WTC11 (cell line): Measurements from ENCODE around the gene CEP170B. TPM values are rescaled to one million over a fixed set of nuclear protein-coding genes. Genes with fewer than 3 reads are reported as not detected.

Experiments
- ATAC-seq: fragments of 200-7000 bp; cut with Tn5 transposase; 2 replicates; pipeline ENCODE4 v1.10.0; 2021; ENCODE audit warnings: mild to moderate bottlenecking, moderate library complexity
- CTCF ChIA-PET: fragments of 300-600 bp; sonication (Branson Sonifier 250); formaldehyde crosslinking; loops from one replicate; lab custom pipeline; 2021; ENCODE audit warnings: antibody characterized with exemption; lab: Charles Lee
- POLR2A ChIA-PET: fragments of 350-600 bp; sonication (Branson Sonifier 250); formaldehyde crosslinking; loops from one replicate; lab custom pipeline; 2021; ENCODE audit warnings: antibody characterized with exemption; lab: Charles Lee
- DNase-seq: peaks from one replicate; pipeline ENCODE4 v3.0.0; 2021; ENCODE audit warnings: low spot score
- H3K27ac Mint-ChIP-seq: 2 replicates; pipeline ENCODE4 v1.8.0; 2021; ENCODE audit warnings: mixed read lengths
- H3K27me3 Mint-ChIP-seq: 2 replicates; pipeline ENCODE4 v1.8.0; 2021; ENCODE audit warnings: low read depth, mild to moderate bottlenecking, moderate library complexity, mixed read lengths
- H3K36me3 Mint-ChIP-seq: 2 replicates; pipeline ENCODE4 v1.8.0; 2021; ENCODE audit warnings: mixed read lengths
- H3K4me1 Mint-ChIP-seq: 2 replicates; pipeline ENCODE4 v1.8.0; 2022; ENCODE audit warnings: mixed read lengths
- H3K4me3 Mint-ChIP-seq: 2 replicates; pipeline ENCODE4 v1.8.0; 2021; ENCODE audit warnings: mild to moderate bottlenecking, moderate library complexity, mixed read lengths
- H3K9me3 Mint-ChIP-seq: 2 replicates; pipeline ENCODE4 v1.8.0; 2021; ENCODE audit warnings: mixed read lengths
- GRHL2 ChIP-seq: fragments of 250-450 bp; sonication (Bioruptor Pico); IDR thresholded peaks from 2 replicates; pipeline ENCODE4 v1.8.0; 2022; ENCODE audit warnings: mild to moderate bottlenecking, moderate library complexity; ENCODE audit not compliant: insufficient replicate concordance, severe bottlenecking
- NR1H2 ChIP-seq: sonication (generic); formaldehyde crosslinking; IDR thresholded peaks from 2 replicates; pipeline ENCODE4 v1.9.0; 2021; ENCODE audit warnings: mild to moderate bottlenecking, moderate library complexity, missing genetic modification reagents
- RELA ChIP-seq: sonication (generic); formaldehyde crosslinking; IDR thresholded peaks from 2 replicates; pipeline ENCODE4 v1.8.1; 2022; ENCODE audit warnings: missing genetic modification reagents, mild to moderate bottlenecking, borderline replicate concordance
- ZNF219 ChIP-seq: sonication (generic); formaldehyde crosslinking; IDR thresholded peaks from 2 replicates; pipeline ENCODE4 v1.8.0; 2023; ENCODE audit warnings: missing genetic modification reagents, mild to moderate bottlenecking, borderline replicate concordance
- ZNF232 ChIP-seq: sonication (generic); formaldehyde crosslinking; IDR thresholded peaks from 2 replicates; pipeline ENCODE4 v1.8.0; 2022; ENCODE audit warnings: mild to moderate bottlenecking, missing genetic modification reagents
- ZNF396 ChIP-seq: fragments of 250-450 bp; sonication (Bioruptor Pico); IDR thresholded peaks from 2 replicates; pipeline ENCODE4 v1.8.0; 2021; ENCODE audit warnings: mild to moderate bottlenecking, moderate library complexity, borderline replicate concordance
- total RNA-seq: library from RNA; stranded (reverse); gene quantifications from 3 replicates; pipeline ENCODE4 v1.2.3, GENCODE V29; 2021
- TF ChIP-seq, protein P1 (sequence below): fragments of 250-450 bp; sonication (Bioruptor Pico); IDR thresholded peaks from 2 replicates; pipeline ENCODE4 v1.9.0; 2021; ENCODE audit warnings: mild to moderate bottlenecking
- TF ChIP-seq, protein P2 (sequence below): sonication (generic); formaldehyde crosslinking; IDR thresholded peaks from 2 replicates; pipeline ENCODE4 v1.8.0; 2022; ENCODE audit warnings: mild to moderate bottlenecking, missing genetic modification reagents
- TF ChIP-seq, protein P3 (sequence below): fragments of 200-600 bp; IDR thresholded peaks from 2 replicates; pipeline ENCODE4 v1.8.0; 2022; ENCODE audit warnings: antibody characterized with exemption
- TF ChIP-seq, protein P4 (sequence below): sonication (generic); formaldehyde crosslinking; IDR thresholded peaks from 2 replicates; pipeline ENCODE4 v1.8.1; 2022; ENCODE audit warnings: low read depth, missing genetic modification reagents, borderline replicate concordance
- TF ChIP-seq, protein P5 (sequence below): sonication (generic); formaldehyde crosslinking; IDR thresholded peaks from 2 replicates; pipeline ENCODE4 v1.8.0; 2023; ENCODE audit warnings: missing genetic modification reagents

CEP170B gene
- total RNA-seq, 1 experiment from 2014 or later, result 47.0 TPM

DNA sequence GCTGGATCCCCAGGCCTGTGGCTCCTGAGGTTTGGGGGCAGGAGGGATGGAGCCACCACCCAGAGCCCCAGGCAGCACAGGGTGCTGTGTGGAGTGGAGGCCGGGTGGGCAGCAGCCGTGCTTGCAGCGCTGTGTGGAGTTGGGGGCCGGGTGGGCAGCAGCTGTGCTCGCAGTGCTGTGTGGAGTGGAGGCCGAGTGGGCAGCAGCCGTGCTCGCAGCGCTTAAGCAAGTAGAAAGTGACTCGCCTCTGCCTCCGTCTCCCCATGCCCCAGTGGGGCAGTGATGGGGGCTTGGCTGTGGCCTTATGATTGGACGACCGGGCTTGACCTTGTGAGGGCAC lies 10.3 kb downstream of the CEP170B start:
- no peak overlapping the region for H3K4me3 Mint-ChIP-seq
- H3K9me3 Mint-ChIP-seq, result no peaks in the 10 kb centered on the region
- POLR2A ChIA-PET, result no interaction called here
- H3K36me3 Mint-ChIP-seq, result no peaks in the 10 kb centered on the region
- CTCF ChIA-PET, result no interaction called here
- TF ChIP-seq RELA (no peak), NR1H2 (CRISPR knock-in tag) (no peak)
- TF ChIP-seq, protein P1, sequence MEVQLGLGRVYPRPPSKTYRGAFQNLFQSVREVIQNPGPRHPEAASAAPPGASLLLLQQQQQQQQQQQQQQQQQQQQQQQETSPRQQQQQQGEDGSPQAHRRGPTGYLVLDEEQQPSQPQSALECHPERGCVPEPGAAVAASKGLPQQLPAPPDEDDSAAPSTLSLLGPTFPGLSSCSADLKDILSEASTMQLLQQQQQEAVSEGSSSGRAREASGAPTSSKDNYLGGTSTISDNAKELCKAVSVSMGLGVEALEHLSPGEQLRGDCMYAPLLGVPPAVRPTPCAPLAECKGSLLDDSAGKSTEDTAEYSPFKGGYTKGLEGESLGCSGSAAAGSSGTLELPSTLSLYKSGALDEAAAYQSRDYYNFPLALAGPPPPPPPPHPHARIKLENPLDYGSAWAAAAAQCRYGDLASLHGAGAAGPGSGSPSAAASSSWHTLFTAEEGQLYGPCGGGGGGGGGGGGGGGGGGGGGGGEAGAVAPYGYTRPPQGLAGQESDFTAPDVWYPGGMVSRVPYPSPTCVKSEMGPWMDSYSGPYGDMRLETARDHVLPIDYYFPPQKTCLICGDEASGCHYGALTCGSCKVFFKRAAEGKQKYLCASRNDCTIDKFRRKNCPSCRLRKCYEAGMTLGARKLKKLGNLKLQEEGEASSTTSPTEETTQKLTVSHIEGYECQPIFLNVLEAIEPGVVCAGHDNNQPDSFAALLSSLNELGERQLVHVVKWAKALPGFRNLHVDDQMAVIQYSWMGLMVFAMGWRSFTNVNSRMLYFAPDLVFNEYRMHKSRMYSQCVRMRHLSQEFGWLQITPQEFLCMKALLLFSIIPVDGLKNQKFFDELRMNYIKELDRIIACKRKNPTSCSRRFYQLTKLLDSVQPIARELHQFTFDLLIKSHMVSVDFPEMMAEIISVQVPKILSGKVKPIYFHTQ, result no peak
- no peaks in the 10 kb centered on the region for H3K27me3 Mint-ChIP-seq
- no peak overlapping the region for H3K27ac Mint-ChIP-seq
- peaks cover 13% of the 10 kb centered on the region for H3K4me1 Mint-ChIP-seq
- no peak for ATAC-seq
- no peak for DNase-seq

DNA sequence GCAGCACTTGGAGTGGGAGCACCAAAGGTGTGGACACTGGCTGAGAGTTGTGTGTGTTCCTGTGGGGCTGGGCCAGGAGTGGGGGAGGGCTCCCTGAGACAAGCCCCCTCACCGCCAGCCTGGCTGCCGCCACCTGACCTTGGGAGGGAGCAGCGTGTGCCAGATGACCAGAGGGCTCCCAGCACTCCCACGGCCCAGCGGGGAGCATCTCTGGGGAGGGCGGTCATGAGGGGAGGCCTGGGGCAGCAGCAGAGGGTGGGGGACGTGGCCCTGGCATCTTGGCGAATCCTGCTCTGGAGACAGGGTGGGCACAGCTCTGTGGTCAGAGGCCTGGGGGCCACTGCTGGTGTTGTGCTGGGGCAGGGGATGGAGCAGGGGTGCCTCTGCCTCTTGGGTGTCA lies 10.7 kb downstream of the CEP170B start:
- Mint-ChIP-seq H3K4me1 (peaks cover 13% of the 10 kb centered on the region), H3K36me3 (0 out of 2 replicates have a peak, but pooled peaks cover 2% of the 10 kb centered on the region), H3K4me3 (no peak overlapping the region), H3K9me3 (no peaks in the 10 kb centered on the region), H3K27ac (no peak overlapping the region), H3K27me3 (no peaks in the 10 kb centered on the region)
- POLR2A ChIA-PET, result no interaction called here
- CTCF ChIA-PET, result interaction anchor here (1.0 to 2.0 kb wide), 8 partner anchors 12 to 293 kb away, joined by 3 to 19 read pairs (median 4); partner anchors contain the start of gene JAG2
- TF ChIP-seq, protein P2, sequence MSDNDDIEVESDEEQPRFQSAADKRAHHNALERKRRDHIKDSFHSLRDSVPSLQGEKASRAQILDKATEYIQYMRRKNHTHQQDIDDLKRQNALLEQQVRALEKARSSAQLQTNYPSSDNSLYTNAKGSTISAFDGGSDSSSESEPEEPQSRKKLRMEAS (CRISPR knock-in tag), result 0 out of 2 replicates have a peak, but pooled peaks have one; percentile 16
- TF ChIP-seq, protein P1, result no peak
- TF ChIP-seq ZNF219 (CRISPR knock-in tag), result no peak
- no peak for DNase-seq
- ATAC-seq, result no peak

DNA sequence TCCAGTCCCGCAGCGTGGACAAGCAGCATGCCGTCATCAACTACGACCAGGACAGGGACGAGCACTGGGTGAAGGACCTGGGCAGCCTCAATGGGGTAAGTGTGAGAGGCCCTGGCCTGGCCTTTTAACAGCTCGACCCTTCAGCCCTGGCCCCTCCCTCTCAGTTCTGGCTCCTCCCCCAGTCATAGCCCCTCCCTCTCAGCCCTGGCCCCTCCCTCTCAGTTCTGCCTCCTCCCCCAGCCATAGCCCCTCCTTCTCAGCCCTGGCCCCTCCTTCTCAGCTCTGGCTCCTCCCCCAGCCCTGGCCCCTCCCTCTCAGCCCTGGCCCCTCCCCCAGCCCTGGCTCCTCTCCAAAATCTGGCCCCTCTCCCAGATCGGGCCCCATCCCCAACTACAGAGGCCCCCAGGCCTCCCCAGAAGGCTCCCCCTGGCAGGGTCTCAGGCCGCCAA lies 11.2 kb downstream of the CEP170B start:
- H3K36me3 Mint-ChIP-seq, result 0 out of 2 replicates have a peak, but pooled peaks cover 2% of the 10 kb centered on the region
- ATAC-seq, result peak; percentile 92
- DNase-seq, result peak; percentile 80
- POLR2A ChIA-PET, result interaction anchor here (0.5 kb wide), 1 partner anchor 63 kb away, joined by 3 read pairs; no protein-coding TSS in a partner anchor
- H3K9me3 Mint-ChIP-seq, result no peaks in the 10 kb centered on the region
- peaks cover 13% of the 10 kb centered on the region for H3K4me1 Mint-ChIP-seq
- no peak overlapping the region for H3K27ac Mint-ChIP-seq
- no peaks in the 10 kb centered on the region for H3K27me3 Mint-ChIP-seq
- no peak overlapping the region for H3K4me3 Mint-ChIP-seq
- CTCF ChIA-PET, result interaction anchor here (0.8 to 2.0 kb wide), 11 partner anchors 12 to 976 kb away, joined by 3 to 19 read pairs (median 3); partner anchors contain the start of genes JAG2 and SIVA1
- TF ChIP-seq ZNF232 (no peak), RELA (no peak), ZNF396 (CRISPR knock-in tag) (no peak), GRHL2 (CRISPR knock-in tag) (no peak)
- TF ChIP-seq, protein P3, sequence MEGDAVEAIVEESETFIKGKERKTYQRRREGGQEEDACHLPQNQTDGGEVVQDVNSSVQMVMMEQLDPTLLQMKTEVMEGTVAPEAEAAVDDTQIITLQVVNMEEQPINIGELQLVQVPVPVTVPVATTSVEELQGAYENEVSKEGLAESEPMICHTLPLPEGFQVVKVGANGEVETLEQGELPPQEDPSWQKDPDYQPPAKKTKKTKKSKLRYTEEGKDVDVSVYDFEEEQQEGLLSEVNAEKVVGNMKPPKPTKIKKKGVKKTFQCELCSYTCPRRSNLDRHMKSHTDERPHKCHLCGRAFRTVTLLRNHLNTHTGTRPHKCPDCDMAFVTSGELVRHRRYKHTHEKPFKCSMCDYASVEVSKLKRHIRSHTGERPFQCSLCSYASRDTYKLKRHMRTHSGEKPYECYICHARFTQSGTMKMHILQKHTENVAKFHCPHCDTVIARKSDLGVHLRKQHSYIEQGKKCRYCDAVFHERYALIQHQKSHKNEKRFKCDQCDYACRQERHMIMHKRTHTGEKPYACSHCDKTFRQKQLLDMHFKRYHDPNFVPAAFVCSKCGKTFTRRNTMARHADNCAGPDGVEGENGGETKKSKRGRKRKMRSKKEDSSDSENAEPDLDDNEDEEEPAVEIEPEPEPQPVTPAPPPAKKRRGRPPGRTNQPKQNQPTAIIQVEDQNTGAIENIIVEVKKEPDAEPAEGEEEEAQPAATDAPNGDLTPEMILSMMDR, result no peak
- TF ChIP-seq, protein P1, result no peak
- TF ChIP-seq, protein P4, sequence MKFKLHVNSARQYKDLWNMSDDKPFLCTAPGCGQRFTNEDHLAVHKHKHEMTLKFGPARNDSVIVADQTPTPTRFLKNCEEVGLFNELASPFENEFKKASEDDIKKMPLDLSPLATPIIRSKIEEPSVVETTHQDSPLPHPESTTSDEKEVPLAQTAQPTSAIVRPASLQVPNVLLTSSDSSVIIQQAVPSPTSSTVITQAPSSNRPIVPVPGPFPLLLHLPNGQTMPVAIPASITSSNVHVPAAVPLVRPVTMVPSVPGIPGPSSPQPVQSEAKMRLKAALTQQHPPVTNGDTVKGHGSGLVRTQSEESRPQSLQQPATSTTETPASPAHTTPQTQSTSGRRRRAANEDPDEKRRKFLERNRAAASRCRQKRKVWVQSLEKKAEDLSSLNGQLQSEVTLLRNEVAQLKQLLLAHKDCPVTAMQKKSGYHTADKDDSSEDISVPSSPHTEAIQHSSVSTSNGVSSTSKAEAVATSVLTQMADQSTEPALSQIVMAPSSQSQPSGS (CRISPR knock-in tag), result no peak
- TF ChIP-seq, protein P5, sequence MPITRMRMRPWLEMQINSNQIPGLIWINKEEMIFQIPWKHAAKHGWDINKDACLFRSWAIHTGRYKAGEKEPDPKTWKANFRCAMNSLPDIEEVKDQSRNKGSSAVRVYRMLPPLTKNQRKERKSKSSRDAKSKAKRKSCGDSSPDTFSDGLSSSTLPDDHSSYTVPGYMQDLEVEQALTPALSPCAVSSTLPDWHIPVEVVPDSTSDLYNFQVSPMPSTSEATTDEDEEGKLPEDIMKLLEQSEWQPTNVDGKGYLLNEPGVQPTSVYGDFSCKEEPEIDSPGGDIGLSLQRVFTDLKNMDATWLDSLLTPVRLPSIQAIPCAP (CRISPR knock-in tag), result no peak
